Neural cell (in vitro differentiated cells): ENCODE measurements around the gene GNB1. TPM values are rescaled to one million over a fixed set of nuclear protein-coding genes. Genes with fewer than 3 reads are reported as not detected.
"Not testable (repeated sequence)": the region's sequence is repeated elsewhere in the genome, so short reads cannot be mapped to it uniquely, and the experiment has no call there.

Experiments
- H2AFZ ChIP-seq: fragments of 200-600, 300-800 bp; sonication (generic), shearing (Covaris generic); 2 replicates; pipeline ENCODE4 v1.6.0; 2014; ENCODE audit warnings: low read depth, mild to moderate bottlenecking, antibody characterized with exemption, low read length, moderate library complexity
- H3F3A ChIP-seq: fragments of 200-600 bp; shearing (Covaris generic); 2 replicates; pipeline ENCODE4 v1.6.1; 2016; ENCODE audit warnings: mild to moderate bottlenecking, moderate library complexity, mixed read lengths, antibody characterized with exemption, low read length; ENCODE audit not compliant: insufficient read depth, poor library complexity, severe bottlenecking
- H3K27ac ChIP-seq: fragments of 200-600, 300-800 bp; sonication (generic), shearing (Covaris generic); 2 replicates; pipeline ENCODE4 v1.5.1; 2014; ENCODE audit warnings: mild to moderate bottlenecking, low read length, moderate library complexity
- H3K27me3 ChIP-seq: fragments of 300-800, 200-600 bp; sonication (generic), shearing (Covaris generic); 2 replicates; pipeline ENCODE4 v1.6.0; 2014; ENCODE audit warnings: mild to moderate bottlenecking, low read depth, low read length, moderate library complexity; ENCODE audit not compliant: insufficient read depth
- H3K36me3 ChIP-seq: fragments of 300-800, 200-600 bp; sonication (generic), shearing (Covaris generic); 2 replicates; pipeline ENCODE4 v1.5.1; 2014; ENCODE audit warnings: mild to moderate bottlenecking, antibody characterized with exemption, low read length, moderate library complexity; ENCODE audit not compliant: insufficient read depth
- H3K4me2 ChIP-seq: fragments of 300-800, 200-600 bp; sonication (generic), shearing (Covaris generic); 2 replicates; pipeline ENCODE4 v1.6.0; 2014; ENCODE audit warnings: mild to moderate bottlenecking, low read length
- H3K4me3 ChIP-seq: fragments of 300-800, 200-600 bp; sonication (generic), shearing (Covaris generic); 2 replicates; pipeline ENCODE4 v1.5.1; 2014; ENCODE audit warnings: mild to moderate bottlenecking, low read length, moderate library complexity
- H3K79me2 ChIP-seq: fragments of 200-600 bp; shearing (Covaris generic); replicated peaks from 2 replicates; pipeline ENCODE4 v1.6.0; 2014; ENCODE audit warnings: mild to moderate bottlenecking, low read length, moderate library complexity; ENCODE audit not compliant: insufficient read depth
- H3K9ac ChIP-seq: fragments of 300-800, 200-600 bp; sonication (generic), shearing (Covaris generic); 2 replicates; pipeline ENCODE4 v1.6.1; 2016; ENCODE audit warnings: mild to moderate bottlenecking, low read length, mixed read lengths
- H3K9me2 ChIP-seq: fragments of 200-600 bp; shearing (Covaris generic); 2 replicates; pipeline ENCODE4 v1.6.1; 2016; ENCODE audit warnings: mild to moderate bottlenecking, low read length, mixed read lengths; ENCODE audit not compliant: insufficient read depth
- H3K9me3 ChIP-seq: fragments of 200-600, 300-800 bp; sonication (generic), shearing (Covaris generic); 2 replicates; pipeline ENCODE4 v1.6.1; 2016; ENCODE audit warnings: mild to moderate bottlenecking, mixed run types, low read length, moderate library complexity, mixed read lengths
- H4K20me1 ChIP-seq: fragments of 200-600 bp; shearing (Covaris generic); 2 replicates; pipeline ENCODE4 v1.6.1; 2016; ENCODE audit warnings: mild to moderate bottlenecking, mixed run types; ENCODE audit not compliant: insufficient read depth
- CTCF ChIP-seq: fragments of 450-650 bp; IDR thresholded peaks from 2 replicates; pipeline ENCODE4 v1.5.1; 2014; ENCODE audit warnings: antibody characterized with exemption, mild to moderate bottlenecking, moderate library complexity; ENCODE audit not compliant: poor library complexity, severe bottlenecking
- EP300 ChIP-seq: fragments of 450-650 bp; conservative IDR thresholded peaks from 2 replicates; pipeline ENCODE4 v1.6.1; 2014; ENCODE audit warnings: antibody characterized with exemption, mild to moderate bottlenecking, moderate library complexity; ENCODE audit not compliant: poor library complexity, severe bottlenecking
- MXI1 ChIP-seq: fragments of 450-650 bp; conservative IDR thresholded peaks from 2 replicates; pipeline ENCODE4 v1.6.1; 2014; ENCODE audit warnings: antibody characterized with exemption, mild to moderate bottlenecking; ENCODE audit not compliant: poor library complexity, severe bottlenecking
- SMC3 ChIP-seq: fragments of 450-650 bp; conservative IDR thresholded peaks from 2 replicates; pipeline ENCODE4 v1.6.1; 2014; ENCODE audit warnings: antibody characterized with exemption, mild to moderate bottlenecking, moderate library complexity; ENCODE audit not compliant: poor library complexity
- TAF1 ChIP-seq: IDR thresholded peaks from 2 replicates; pipeline ENCODE4 v1.6.1; 2012; ENCODE audit warnings: low read depth
- polyA plus RNA-seq: library from polyadenylated mRNA; depleted of rRNA; stranded (reverse); fragments of >200 nt; gene quantifications from 2 replicates; pipeline ENCODE4 v1.2.3, GENCODE V29; 2014
- TF ChIP-seq, protein P1 (sequence below): IDR thresholded peaks from 2 replicates; pipeline ENCODE4 v1.6.1; 2012; ENCODE audit warnings: borderline replicate concordance

The GNB1 gene
- polyA plus RNA-seq, 1 donor from 2014 or later = 325 TPM

GRCh38 chr1:1861339-1861730 is 29.6 kb downstream of the GNB1 start:
- Histone ChIP-seq H3K4me2 (no peak overlapping the region), H3K4me3 (no peak overlapping the region), H3K9ac (no peak overlapping the region), H3K9me2 (no peaks in the 10 kb centered on the region), H3F3A (peaks cover 3% of the 10 kb centered on the region), H4K20me1 (peaks cover 65% of the 10 kb centered on the region), H3K36me3 (no peaks in the 10 kb centered on the region), H3K9me3 (no peaks in the 10 kb centered on the region), H3K27ac (no peak overlapping the region), H3K27me3 (no peaks in the 10 kb centered on the region), H2AFZ (no peak overlapping the region), H3K79me2 (peaks cover 88% of the 10 kb centered on the region)
- TF ChIP-seq SMC3 (no peak), TAF1 (no peak), MXI1 (no peak), CTCF (no peak), EP300 (no peak)

DNA sequence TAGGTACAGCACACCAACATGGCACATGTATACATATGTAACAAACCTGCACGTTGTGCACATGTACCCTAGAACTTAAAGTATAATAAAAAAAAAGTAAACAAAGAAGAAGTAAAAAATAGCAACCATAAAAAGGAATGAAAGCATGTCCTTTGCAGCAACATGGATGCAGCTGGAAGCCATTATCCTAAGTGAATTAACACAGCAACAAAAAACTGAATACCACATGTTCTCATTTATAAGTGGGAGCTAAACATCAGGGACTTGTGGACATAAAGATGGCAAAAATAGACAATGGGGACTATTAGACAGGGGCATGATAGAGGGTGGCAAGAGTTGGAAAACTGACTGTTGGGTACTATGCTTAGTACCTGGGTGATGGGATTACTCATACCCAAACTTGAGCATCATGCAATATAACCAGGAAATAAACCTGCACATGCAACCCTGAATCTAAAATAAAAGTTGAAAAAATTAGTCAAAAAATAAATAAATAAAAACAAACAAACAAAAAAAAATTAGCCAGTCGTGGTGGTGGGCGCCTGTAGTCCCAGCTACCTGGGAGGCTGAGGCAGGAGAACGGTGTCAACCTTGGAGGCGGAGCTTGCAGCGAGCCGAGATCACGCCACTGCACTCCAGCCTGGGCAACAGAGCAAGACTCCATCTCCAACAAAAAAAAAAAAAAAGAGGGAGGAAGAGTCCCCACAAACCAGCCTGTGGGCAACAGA is 30.8 kb downstream of the GNB1 start:
- not testable (repeated sequence) for H2AFZ ChIP-seq

GRCh38 chr1:1858382-1859086 is 32.4 kb downstream of the GNB1 start:
- Histone ChIP-seq H3K27ac (peak overlapping the region; percentile 7), H3K9ac (no peak overlapping the region)

More for the DNA sequence above, 30.8 kb downstream of the GNB1 start:
- not testable (repeated sequence) for H3K4me2 ChIP-seq, H3K9me3 ChIP-seq, H3K4me3 ChIP-seq, H3K27ac ChIP-seq, H3K27me3 ChIP-seq, H3K9me2 ChIP-seq, H3F3A ChIP-seq, H3K9ac ChIP-seq, H3K36me3 ChIP-seq
- Histone ChIP-seq H3K79me2 (peaks cover 83% of the 10 kb centered on the region), H4K20me1 (peaks cover 71% of the 10 kb centered on the region)

More at GRCh38 chr1:1858382-1859086, 32.4 kb downstream of the GNB1 start:
- Histone ChIP-seq H3K9me3 (no peaks in the 10 kb centered on the region), H2AFZ (no peak overlapping the region), H3K79me2 (peaks cover 80% of the 10 kb centered on the region), H3F3A (peaks cover 3% of the 10 kb centered on the region), H3K4me2 (no peak overlapping the region), H3K36me3 (no peaks in the 10 kb centered on the region), H4K20me1 (peaks cover 67% of the 10 kb centered on the region), H3K27me3 (no peaks in the 10 kb centered on the region), H3K9me2 (no peaks in the 10 kb centered on the region), H3K4me3 (peak overlapping the region; percentile 38)
- TF ChIP-seq, protein P1, sequence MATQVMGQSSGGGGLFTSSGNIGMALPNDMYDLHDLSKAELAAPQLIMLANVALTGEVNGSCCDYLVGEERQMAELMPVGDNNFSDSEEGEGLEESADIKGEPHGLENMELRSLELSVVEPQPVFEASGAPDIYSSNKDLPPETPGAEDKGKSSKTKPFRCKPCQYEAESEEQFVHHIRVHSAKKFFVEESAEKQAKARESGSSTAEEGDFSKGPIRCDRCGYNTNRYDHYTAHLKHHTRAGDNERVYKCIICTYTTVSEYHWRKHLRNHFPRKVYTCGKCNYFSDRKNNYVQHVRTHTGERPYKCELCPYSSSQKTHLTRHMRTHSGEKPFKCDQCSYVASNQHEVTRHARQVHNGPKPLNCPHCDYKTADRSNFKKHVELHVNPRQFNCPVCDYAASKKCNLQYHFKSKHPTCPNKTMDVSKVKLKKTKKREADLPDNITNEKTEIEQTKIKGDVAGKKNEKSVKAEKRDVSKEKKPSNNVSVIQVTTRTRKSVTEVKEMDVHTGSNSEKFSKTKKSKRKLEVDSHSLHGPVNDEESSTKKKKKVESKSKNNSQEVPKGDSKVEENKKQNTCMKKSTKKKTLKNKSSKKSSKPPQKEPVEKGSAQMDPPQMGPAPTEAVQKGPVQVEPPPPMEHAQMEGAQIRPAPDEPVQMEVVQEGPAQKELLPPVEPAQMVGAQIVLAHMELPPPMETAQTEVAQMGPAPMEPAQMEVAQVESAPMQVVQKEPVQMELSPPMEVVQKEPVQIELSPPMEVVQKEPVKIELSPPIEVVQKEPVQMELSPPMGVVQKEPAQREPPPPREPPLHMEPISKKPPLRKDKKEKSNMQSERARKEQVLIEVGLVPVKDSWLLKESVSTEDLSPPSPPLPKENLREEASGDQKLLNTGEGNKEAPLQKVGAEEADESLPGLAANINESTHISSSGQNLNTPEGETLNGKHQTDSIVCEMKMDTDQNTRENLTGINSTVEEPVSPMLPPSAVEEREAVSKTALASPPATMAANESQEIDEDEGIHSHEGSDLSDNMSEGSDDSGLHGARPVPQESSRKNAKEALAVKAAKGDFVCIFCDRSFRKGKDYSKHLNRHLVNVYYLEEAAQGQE = no peak
- peak; percentile 21 for TF ChIP-seq CTCF
